Endothelial cell of umbilical vein (primary cell): ENCODE measurements around the gene KRTAP10-6. TPM values are rescaled to one million over a fixed set of nuclear protein-coding genes. Genes with fewer than 3 reads are reported as not detected.
"Not testable (repeated sequence)": the region's sequence is repeated elsewhere in the genome, so short reads cannot be mapped to it uniquely, and the experiment has no call there.

Source experiments
- BruUV-seq: library from RNA; stranded (reverse); fragments of 400-500 nt; replicated peaks from 2 replicates; lab custom pipeline; 2021; lab: Mats Ljungman, UMichigan
- CTCF ChIA-PET: fragments of 300-600, 350-600 bp; sonication (Branson Sonifier 250); formaldehyde crosslinking; loops from one replicate; lab custom pipeline; 2021; ENCODE audit warnings: antibody characterized with exemption, inconsistent platforms; lab: Charles Lee
- POLR2A ChIA-PET: fragments of 300-600, 350-600 bp; sonication (Branson Sonifier 250); formaldehyde crosslinking; loops from one replicate; lab custom pipeline; 2021; ENCODE audit warnings: antibody characterized with exemption, inconsistent platforms; lab: Charles Lee
- DNase-seq: peaks from one replicate; pipeline ENCODE4 v3.0.0-alpha.2; 2011; ENCODE audit warnings: low read depth, low spot score
- FAIRE-seq: peaks from 2 replicates; lab custom pipeline; 2011; peaks lifted over from hg19 to GRCh38; lab: Jason Lieb, UNC
- H2AFZ ChIP-seq: 2 replicates; pipeline ENCODE4 v1.6.0; 2012; ENCODE audit warnings: low read depth, low read length, control low read depth, inconsistent platforms
- H3K27ac ChIP-seq: 2 replicates; pipeline ENCODE4 v1.5.1; 2011; ENCODE audit warnings: low read depth, mild to moderate bottlenecking, control low read depth, low read length, moderate library complexity; ENCODE audit not compliant: insufficient read depth
- H3K27me3 ChIP-seq, 2 experiments: 2 replicates each; pipeline versions ENCODE4 v1.6.0 to v1.6.1; 2011; ENCODE audit warnings: low read length in 2 of 2, mixed read lengths in 1 of 2; ENCODE audit not compliant: control insufficient read depth in 2 of 2, insufficient read depth in 2 of 2
- H3K36me3 ChIP-seq, 2 experiments: 2 replicates in 1 of 2; 3 replicates in 1 of 2; pipeline ENCODE4 v1.5.1; 2011; ENCODE audit warnings: low read length in 2 of 2, mild to moderate bottlenecking in 1 of 2, moderate library complexity in 1 of 2; ENCODE audit not compliant: control insufficient read depth in 2 of 2, insufficient read depth in 2 of 2; ENCODE audit errors: extremely low read depth in 1 of 2
- H3K4me1 ChIP-seq: 3 replicates; pipeline ENCODE4 v1.5.1; 2011; ENCODE audit warnings: mild to moderate bottlenecking, low read length; ENCODE audit not compliant: control insufficient read depth, insufficient read depth; ENCODE audit errors: extremely low read depth
- H3K4me2 ChIP-seq: 2 replicates; pipeline ENCODE4 v1.6.1; 2011; ENCODE audit warnings: low read length, control low read depth, mixed read lengths; ENCODE audit not compliant: insufficient read depth
- H3K4me3 ChIP-seq, 3 experiments: fragments of 200-600 bp in 1 of 3; sonication (generic), shearing (Covaris generic) in 1 of 3; replicated peaks in 1 of 3; 2 replicates each; pipeline ENCODE4 v1.5.1; 2011 to 2016; ENCODE audit warnings: control low read depth in 3 of 3, low read length in 3 of 3, mild to moderate bottlenecking in 2 of 3, inconsistent platforms in 1 of 3, low read depth in 1 of 3, moderate library complexity in 1 of 3; ENCODE audit not compliant: insufficient read depth in 1 of 3
- H3K79me2 ChIP-seq: 2 replicates; pipeline ENCODE4 v1.6.0; 2012; ENCODE audit warnings: low read length, inconsistent platforms; ENCODE audit not compliant: control insufficient read depth, insufficient read depth
- H3K9ac ChIP-seq: replicated peaks from 2 replicates; pipeline ENCODE3; 2011; ENCODE audit warnings: low read length, control low read depth; ENCODE audit not compliant: insufficient read depth; ENCODE audit errors: extremely low read depth
- H3K9me1 ChIP-seq: replicated peaks from 3 replicates; pipeline ENCODE4 v1.6.0; 2011; ENCODE audit warnings: mild to moderate bottlenecking, low read length; ENCODE audit not compliant: control insufficient read depth, insufficient read depth; ENCODE audit errors: extremely low read depth
- H3K9me3 ChIP-seq: replicated peaks from 2 replicates; pipeline ENCODE4 v1.5.1; 2012; ENCODE audit warnings: low read length, inconsistent platforms; ENCODE audit not compliant: control insufficient read depth, insufficient read depth
- H4K20me1 ChIP-seq: replicated peaks from 2 replicates; pipeline ENCODE3; 2011; ENCODE audit warnings: mild to moderate bottlenecking, low read length; ENCODE audit not compliant: control insufficient read depth, insufficient read depth; ENCODE audit errors: extremely low read depth
- CTCF ChIP-seq, 2 donors: IDR thresholded peaks; 1 replicate in 1 of 2; 2 replicates in 1 of 2; pipeline ENCODE4 v1.5.1; 2011; ENCODE audit warnings: low read length in 2 of 2, mild to moderate bottlenecking in 2 of 2, moderate library complexity in 2 of 2, control low read depth in 1 of 2, inconsistent platforms in 1 of 2, low read depth in 1 of 2; ENCODE audit not compliant: insufficient read depth in 1 of 2; ENCODE audit errors: extremely low read depth in 1 of 2
- EZH2 ChIP-seq: IDR thresholded peaks from 2 replicates; pipeline ENCODE4 v1.6.1; 2012; ENCODE audit warnings: borderline replicate concordance, low read depth, mild to moderate bottlenecking, moderate library complexity, low read length, inconsistent platforms; ENCODE audit not compliant: severe bottlenecking
- FOS ChIP-seq: IDR thresholded peaks from 2 replicates; pipeline ENCODE4 v1.6.1; 2011; ENCODE audit warnings: mild to moderate bottlenecking, low read length, moderate library complexity, borderline replicate concordance; ENCODE audit not compliant: insufficient read depth
- GATA2 ChIP-seq: IDR thresholded peaks from 2 replicates; pipeline ENCODE4 v1.7.0; 2011; ENCODE audit warnings: low read depth, mild to moderate bottlenecking, moderate library complexity, mixed read lengths, low read length; ENCODE audit not compliant: insufficient read length, insufficient read depth
- JUN ChIP-seq: IDR thresholded peaks from 2 replicates; pipeline ENCODE4 v1.6.1; 2011; ENCODE audit warnings: borderline replicate concordance, low read depth; ENCODE audit not compliant: insufficient read length, insufficient read depth
- MAX ChIP-seq: IDR thresholded peaks from 2 replicates; pipeline ENCODE4 v1.6.1; 2011; ENCODE audit not compliant: insufficient read depth, insufficient read length
- MYC ChIP-seq: IDR thresholded peaks from one replicate; pipeline ENCODE4 v1.6.1; 2011; ENCODE audit warnings: mild to moderate bottlenecking, low read depth, low read length
- POLR2A ChIP-seq: IDR thresholded peaks from 2 replicates; pipeline ENCODE4 v1.6.1; 2012; ENCODE audit warnings: low read depth, mild to moderate bottlenecking, control low read depth, low read length
- POLR2AphosphoS5 ChIP-seq: IDR thresholded peaks from 2 replicates; pipeline ENCODE4 v1.6.1; 2012; ENCODE audit warnings: low read depth, mild to moderate bottlenecking, control low read depth, low read length, moderate library complexity; ENCODE audit not compliant: insufficient read depth
- dilution Hi-C: fragments of 300-500 bp; cut with MboI; formaldehyde crosslinking; loops from one replicate; pipeline ENCODE4 v1.15.0; 2019; ENCODE audit warnings: low sequenced_read_pairs; ENCODE audit not compliant: extremely low pct_ligation_motif_present
- intact Hi-C: fragments of 100-400 bp; cut with micrococcal nuclease; formaldehyde crosslinking; loops from one replicate; pipeline ENCODE4 v1.10.0; 2022
- polyA plus RNA-seq, 4 experiments: library from polyadenylated mRNA; depleted of rRNA in 3 of 4; stranded (reverse) in 3 of 4; unstranded in 1 of 4; fragments of >200 nt; gene quantifications; 2 replicates each; pipeline versions ENCODE4 v1.2.1 to v1.2.3, GENCODE V29; 2011 to 2012; ENCODE audit warnings: missing spikeins in 1 of 4
- total RNA-seq: library from RNA; stranded (reverse); gene quantifications from 2 replicates; pipeline ENCODE4 v1.2.3, GENCODE V29; 2021

The KRTAP10-6 gene
- total and polyA plus RNA-seq, 2 donors (not counting 3 experiments of a cell fraction or from before 2014, with no cell fraction given) = not detected

GRCh38 chr21:44639331-44639655 lies 47.0 kb upstream of the KRTAP10-6 start:
- intact Hi-C loops = no loop called here
- dilution Hi-C loops = no loop called here
- no peak for FAIRE-seq
- Histone ChIP-seq H3K79me2 (no peaks in the 10 kb centered on the region), H3K9me3 (no peaks in the 10 kb centered on the region), H3K36me3 (no peaks in the 10 kb centered on the region), H3K9ac (no peak overlapping the region), H3K9me1 (no peaks in the 10 kb centered on the region), H3K4me3 (no peak overlapping the region), H4K20me1 (no peaks in the 10 kb centered on the region), H3K27ac (no peak overlapping the region), H3K4me1 (no peaks in the 10 kb centered on the region), H3K27me3 (no peaks in the 10 kb centered on the region), H2AFZ (no peak overlapping the region), H3K4me2 (no peak overlapping the region)
- DNase-seq = no peak
- POLR2A ChIA-PET = no interaction called here
- BruUV-seq = no TSS peak
- TF ChIP-seq FOS = no peak
- TF ChIP-seq JUN = no peak
- TF ChIP-seq POLR2A = no peak
- TF ChIP-seq POLR2AphosphoS5 = no peak
- TF ChIP-seq GATA2 = no peak
- no peak for TF ChIP-seq MYC
- no peak for TF ChIP-seq MAX
- no peak for TF ChIP-seq CTCF (IDR thresholded peaks at IDR 0.05; ENCODE audit: extremely low read depth in 1 of 2, insufficient read depth in 1 of 2, low read depth in 1 of 2, low read length in 2 of 2)
- no peak for TF ChIP-seq EZH2
- CTCF ChIA-PET = no interaction called here

GRCh38 chr21:44638506-44639330 lies 46.4 kb upstream of the KRTAP10-6 start:
- dilution Hi-C loops, H3K4me2 ChIP-seq, H3K79me2 ChIP-seq, H3K9me1 ChIP-seq, H3K4me3 ChIP-seq, DNase-seq, H3K9ac ChIP-seq, BruUV-seq, H4K20me1 ChIP-seq, CTCF ChIA-PET, H3K27me3 ChIP-seq, H3K4me1 ChIP-seq, H3K9me3 ChIP-seq, H2AFZ ChIP-seq, POLR2A ChIA-PET, H3K27ac ChIP-seq, intact Hi-C loops, H3K36me3 ChIP-seq, FAIRE-seq: not testable (repeated sequence)
